GM18868 (cell line): ENCODE results near the gene RABGAP1L.
"Not testable (repeated sequence)": the region's sequence is repeated elsewhere in the genome, so short reads cannot be mapped to it uniquely, and the experiment has no call there.

Source experiments
- ATAC-seq: cut with Tn5 transposase; IDR thresholded peaks from one replicate; pipeline ENCODE4 v1.9.1; 2021; ENCODE audit warnings: mild to moderate bottlenecking, moderate library complexity; ENCODE audit not compliant: unreplicated experiment

The RABGAP1L gene

GRCh38 chr1:174232761-174233160, 73.4 kb downstream of the RABGAP1L start:
- no peak for ATAC-seq

GRCh38 chr1:174238845-174239501, 79.7 kb downstream of the RABGAP1L start:
- ATAC-seq, result not testable (repeated sequence)

- no peak for ATAC-seq
Measured at GRCh38 chr1:174239541-174239940, 80.2 kb downstream of the RABGAP1L start.

- ATAC-seq, result no peak
Measured at GRCh38 chr1:174242856-174243255, 83.5 kb downstream of the RABGAP1L start.

- ATAC-seq, result no peak
Measured at GRCh38 chr1:174243451-174244000, 84.2 kb downstream of the RABGAP1L start.

GRCh38 chr1:174244017-174244416, 84.7 kb downstream of the RABGAP1L start:
- ATAC-seq, result no peak

- no peak for ATAC-seq
Measured at GRCh38 chr1:174247472-174247871, 88.2 kb downstream of the RABGAP1L start.

GRCh38 chr1:174248041-174248440, 88.7 kb downstream of the RABGAP1L start:
- ATAC-seq, result no peak

GRCh38 chr1:174256386-174256785, 97.1 kb downstream of the RABGAP1L start:
- ATAC-seq, result not testable (repeated sequence)

- ATAC-seq, result no peak
Measured at GRCh38 chr1:174258148-174258550, 98.8 kb downstream of the RABGAP1L start.

GRCh38 chr1:174262349-174263241, 103.3 kb downstream of the RABGAP1L start:
- ATAC-seq, result peak; percentile 69

- no peak for ATAC-seq
Measured at GRCh38 chr1:174265282-174265681, 106.0 kb downstream of the RABGAP1L start.

- no peak for ATAC-seq
Measured at GRCh38 chr1:174266476-174266875, 107.2 kb downstream of the RABGAP1L start.

- ATAC-seq, result no peak
Measured at GRCh38 chr1:174266991-174267612, 107.8 kb downstream of the RABGAP1L start.

GRCh38 chr1:174269989-174270651, 110.8 kb downstream of the RABGAP1L start:
- ATAC-seq, result no peak

GRCh38 chr1:174273190-174273589, 113.9 kb downstream of the RABGAP1L start:
- no peak for ATAC-seq

- ATAC-seq, result no peak
Measured at GRCh38 chr1:174273776-174274175, 114.5 kb downstream of the RABGAP1L start.

- no peak for ATAC-seq
Measured at GRCh38 chr1:174274452-174274851, 115.1 kb downstream of the RABGAP1L start.

GRCh38 chr1:174274884-174275283, 115.6 kb downstream of the RABGAP1L start:
- no peak for ATAC-seq

GRCh38 chr1:174276087-174276486, 116.8 kb downstream of the RABGAP1L start:
- peak; percentile 40 for ATAC-seq

- ATAC-seq, result no peak
Measured at GRCh38 chr1:174284052-174284451, 124.7 kb downstream of the RABGAP1L start.
